Measurements from ENCODE around the gene JHY.

DNA sequence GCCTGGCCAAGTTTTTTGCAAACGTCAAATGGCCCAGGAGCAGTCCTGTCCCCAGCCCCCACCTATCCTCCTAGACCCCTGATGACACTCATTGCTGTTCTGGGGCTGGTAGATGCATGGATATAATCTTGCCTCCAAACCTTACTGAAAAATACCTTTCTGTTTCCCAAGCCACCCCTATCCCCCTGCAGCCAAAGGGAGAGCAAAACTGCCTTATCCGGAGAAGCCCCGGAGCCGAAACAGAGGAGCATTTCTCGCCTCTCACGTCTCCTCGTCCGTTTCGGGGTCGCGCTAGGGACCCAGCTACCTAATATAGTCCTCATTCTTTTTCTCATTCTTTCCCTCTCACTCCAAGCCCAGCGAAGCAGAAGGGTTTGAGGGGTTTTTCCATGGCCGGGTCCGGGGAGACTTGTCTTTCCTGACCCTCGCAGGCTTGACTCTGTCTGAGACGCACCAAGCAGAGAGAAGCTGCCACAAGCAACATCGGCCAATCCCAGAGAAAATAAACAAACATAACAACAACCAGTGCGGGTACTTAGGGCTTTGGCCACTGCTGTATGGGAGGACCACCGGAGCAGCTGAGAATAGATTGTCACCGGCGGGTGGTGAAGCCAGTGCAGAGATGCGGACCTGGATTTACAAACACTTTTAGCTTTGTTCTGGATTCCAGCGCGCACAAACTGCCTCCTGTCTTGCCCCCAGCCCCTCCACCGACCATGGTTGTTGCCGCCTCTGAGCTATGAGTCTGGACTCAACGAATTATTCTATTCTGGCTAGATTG is 97.4 kb downstream of the JHY start:
- TF ChIP-seq CTCF (IDR thresholded peaks at IDR 0.05) = no peak
- no peak for TF ChIP-seq EZH2 (IDR thresholded peaks at IDR 0.05; ENCODE audit: borderline replicate concordance, insufficient read depth, low read depth, low read length, poor library complexity, severe bottlenecking)

All from B cell (primary cell).